ENCODE measurements around the gene CYP4F11.
"Not testable (repeated sequence)": the region's sequence is repeated elsewhere in the genome, so short reads cannot be mapped to it uniquely, and the experiment has no call there.

The CYP4F11 gene

GRCh38 chr19:15873771-15874170, 60.6 kb downstream of the CYP4F11 start:
- not testable (repeated sequence) for DNase-seq

- peak; percentile 27 to 56 for DNase-seq
These were observed 62.8 kb downstream of the CYP4F11 start for GRCh38 chr19:15871570-15871969.

GRCh38 chr19:15869873-15870272, 64.5 kb downstream of the CYP4F11 start:
- DNase-seq = peak; percentile 63 to 72

- peak; percentile 98 to 99 for DNase-seq
These were observed 65.2 kb downstream of the CYP4F11 start for GRCh38 chr19:15869109-15869555.

DNA sequence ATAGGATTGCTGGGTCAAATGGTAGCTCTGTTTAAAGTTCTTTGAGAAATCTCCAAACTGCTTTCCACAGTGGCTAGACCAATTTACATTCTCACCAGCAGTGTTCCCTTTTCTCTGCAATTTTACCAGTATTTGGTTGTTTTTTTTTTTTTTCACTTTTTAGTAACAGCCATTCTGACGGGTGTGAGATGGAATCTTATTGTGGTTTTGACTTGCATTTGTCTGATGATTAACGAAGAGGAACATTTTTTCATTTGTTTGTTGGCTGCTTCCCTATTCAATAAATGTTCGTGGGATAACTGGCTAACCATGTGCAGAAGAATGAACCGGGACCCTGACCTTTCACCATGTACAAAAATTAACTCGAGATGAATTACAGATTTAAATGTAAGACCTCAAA, 67.7 kb downstream of the CYP4F11 start:
- peak; percentile 19 to 21 for DNase-seq

GRCh38 chr19:15864824-15865223, 69.5 kb downstream of the CYP4F11 start:
- no peak for DNase-seq

DNA sequence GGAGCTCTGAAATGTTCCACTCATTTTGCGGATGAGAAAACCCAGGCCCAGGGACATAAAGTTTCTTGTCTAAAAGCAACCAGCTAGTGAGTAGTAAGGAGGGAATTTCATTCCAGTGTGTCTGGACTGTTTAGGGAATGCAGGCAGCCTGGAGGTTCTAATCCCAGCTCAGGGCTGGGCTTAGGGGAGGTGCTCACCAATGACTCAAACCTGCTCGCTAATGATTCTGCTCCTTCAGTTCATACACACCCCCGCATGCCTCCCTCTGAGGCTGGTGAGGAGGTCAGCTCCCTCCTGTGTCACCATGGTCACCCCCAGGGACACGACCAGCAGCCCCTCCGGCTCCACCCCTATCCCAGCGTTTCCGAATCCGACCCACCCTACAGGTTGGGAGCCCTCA, 71.1 kb downstream of the CYP4F11 start:
- no peak for DNase-seq

DNA sequence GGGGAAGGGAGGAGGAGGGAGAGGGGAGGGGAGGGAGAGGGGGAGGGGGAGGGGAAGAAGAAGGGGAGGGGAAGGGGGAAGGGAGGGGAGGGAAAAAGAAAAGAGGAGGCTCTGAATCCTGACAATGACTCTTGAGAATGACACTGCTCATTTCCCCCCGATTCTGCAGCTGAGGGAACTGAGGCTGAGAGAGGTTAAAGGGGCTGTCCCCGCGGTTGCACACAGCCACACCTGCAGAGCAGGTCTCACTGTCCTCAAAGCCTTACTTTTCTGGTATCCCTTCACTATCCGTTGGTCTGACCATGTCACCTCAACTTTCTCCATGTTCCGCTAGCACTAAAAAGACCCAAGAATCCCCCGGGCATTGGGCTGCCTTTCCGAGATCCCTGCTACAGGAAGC, 71.9 kb downstream of the CYP4F11 start:
- DNase-seq = no peak
